ENCODE measurements around the gene LRRTM3. TPM values are rescaled to one million over a fixed set of nuclear protein-coding genes. Genes with fewer than 3 reads are reported as not detected.

LRRTM3 gene
- total RNA-seq, 1 donor from 2014 or later, result 0.08 TPM

GRCh38 chr10:67114945-67115344, 189.1 kb downstream of the LRRTM3 start:
- no peak for DNase-seq (ENCODE audit: low read depth)

- no peak for DNase-seq (ENCODE audit: low read depth)
These were observed 190.1 kb downstream of the LRRTM3 start for GRCh38 chr10:67115972-67116371.

GRCh38 chr10:67119651-67120050, 193.8 kb downstream of the LRRTM3 start:
- no peak for DNase-seq (ENCODE audit: low read depth)

GRCh38 chr10:67127441-67127840, 201.6 kb downstream of the LRRTM3 start:
- DNase-seq (ENCODE audit: low read depth), result no peak

DNA sequence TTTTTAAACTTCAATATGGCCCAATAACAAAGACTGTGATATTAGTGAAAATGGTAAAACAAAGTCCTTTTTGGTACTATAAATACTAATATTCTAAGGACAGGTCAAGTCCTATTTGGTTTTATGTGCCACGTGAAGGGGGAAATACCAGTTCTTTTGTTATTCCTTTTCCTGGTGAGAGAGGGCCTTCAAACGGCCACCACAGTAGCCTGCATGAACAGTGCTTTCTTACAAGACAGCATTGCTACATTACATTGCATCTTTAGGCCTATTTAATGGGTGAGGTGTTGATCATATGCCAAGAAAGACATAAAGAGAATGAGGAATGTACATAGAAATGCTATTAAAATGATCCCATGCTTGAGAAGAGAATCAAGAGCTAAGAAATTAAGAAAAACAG, 214.8 kb downstream of the LRRTM3 start:
- no peak for DNase-seq (ENCODE audit: low read depth)

DNA sequence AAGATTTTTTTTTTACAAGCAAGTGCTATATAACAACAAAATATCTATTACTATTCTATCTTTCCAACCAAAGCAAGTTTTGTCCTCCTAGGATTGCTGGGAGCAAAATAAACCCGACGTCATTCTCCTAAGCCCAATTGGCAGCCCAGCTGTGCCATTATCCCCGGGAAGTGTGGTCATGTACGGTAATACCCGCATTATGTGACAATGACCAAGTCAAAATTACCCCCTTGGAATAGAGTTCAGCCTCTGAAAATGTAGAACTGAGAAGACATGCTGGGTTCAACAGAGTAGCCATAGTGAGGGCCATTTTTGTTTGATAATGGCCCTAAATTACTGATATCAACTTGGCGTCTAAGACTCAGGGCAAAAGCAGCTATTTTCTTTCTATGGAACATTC, 215.5 kb downstream of the LRRTM3 start:
- no peak for DNase-seq (ENCODE audit: low read depth)

- no peak for DNase-seq (ENCODE audit: low read depth)
These were observed 218.7 kb downstream of the LRRTM3 start for GRCh38 chr10:67144530-67144929.

All from myocyte (in vitro differentiated cells).